A673 (cell line): Measurements from ENCODE around the gene MFSD6L.

Experiments used
- CTCF ChIP-seq: fragments of 300-800, 200-600 bp; sonication (generic); conservative IDR thresholded peaks from 2 replicates; pipeline ENCODE4 v1.5.1; 2017; ENCODE audit warnings: low read depth, mild to moderate bottlenecking, antibody characterized with exemption, low read length, moderate library complexity, mixed read lengths
- EZH2 ChIP-seq: fragments of 200-600 bp; sonication (generic); IDR thresholded peaks from 2 replicates; pipeline ENCODE4 v1.6.1; 2017; ENCODE audit warnings: borderline replicate concordance, low read depth, mild to moderate bottlenecking, mixed read lengths, antibody characterized with exemption, low read length; ENCODE audit not compliant: poor library complexity, severe bottlenecking

DNA sequence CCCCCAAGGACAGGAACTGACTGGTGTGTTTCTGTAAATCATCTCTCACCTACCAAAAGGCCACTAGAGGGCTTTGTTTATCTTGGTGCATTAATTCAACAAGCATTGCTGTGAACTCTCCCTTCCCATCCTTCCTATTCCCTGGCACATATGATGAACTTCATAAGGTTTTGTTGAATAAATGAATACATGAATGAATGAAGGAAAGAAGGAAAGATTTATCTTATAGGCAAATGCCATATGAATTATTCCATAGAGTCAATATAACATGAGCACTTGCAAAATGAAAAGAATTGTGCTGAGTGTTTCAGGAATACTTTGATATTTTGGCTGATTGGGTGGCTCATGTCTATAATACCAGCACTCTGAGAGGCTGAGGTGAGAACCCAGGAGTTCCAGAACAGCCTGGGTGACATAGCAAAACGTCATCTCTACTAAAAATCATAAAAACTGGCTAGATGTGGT lies 45.2 kb downstream of the MFSD6L start:
- peak; percentile 57 for TF ChIP-seq CTCF
- no peak for TF ChIP-seq EZH2
